ENCODE measurements around the gene FHIT. TPM values are rescaled to one million over a fixed set of nuclear protein-coding genes. Genes with fewer than 3 reads are reported as not detected.

Gene FHIT
- polyA plus RNA-seq, 1 of the 3 experiments (the other 2 are of a cell fraction), result 0.41 TPM

- TF ChIP-seq YY1 (IDR thresholded peaks at IDR 0.05; ENCODE audit: low read depth) (no peak), FOXJ3 (CRISPR knock-in tag; IDR thresholded peaks at IDR 0.05) (no peak), ZBTB33 (IDR thresholded peaks at IDR 0.05; ENCODE audit: borderline replicate concordance, low read depth) (no peak), CTCF (IDR thresholded peaks at IDR 0.05) (no peak)
- Histone ChIP-seq H3F3A (replicated peaks; ENCODE audit: insufficient read depth) (no peaks in the 10 kb centered on the region), H3K4me1 (ENCODE audit: control insufficient read depth in 1 of 2, insufficient read depth in 2 of 2, low read depth in 1 of 2, low read length in 1 of 2) (no peaks in the 10 kb centered on the region), H3K4me3 (ENCODE audit: low read depth in 2 of 2, low read length in 1 of 2) (peak overlapping the region in 1 of 2 experiments; percentile 23; a peak in 2 of 4 replicates), H3K9me3 (no peaks in the 10 kb centered on the region), H3K4me2 (no peak overlapping the region), H3K9me2 (no peaks in the 10 kb centered on the region), H3K9ac (no peak overlapping the region), H3K36me3 (replicated peaks in 1 of 2; ENCODE audit: control insufficient read depth in 1 of 2, insufficient read depth in 2 of 2, low read length in 1 of 2) (no peaks in the 10 kb centered on the region), H3K27me3 (ENCODE audit: insufficient read depth) (no peaks in the 10 kb centered on the region), H3K27ac (ENCODE audit: low read depth in 2 of 2, low read length in 1 of 2) (no peak overlapping the region), H2AFZ (ENCODE audit: low read depth) (peak overlapping the region; percentile 35; the same call in 1 of the 2 replicates), H4K20me1 (ENCODE audit: insufficient read depth) (no peaks in the 10 kb centered on the region), H3K79me2 (ENCODE audit: insufficient read depth) (no peaks in the 10 kb centered on the region)
- WGBS (ENCODE audit: low lambda C conversion rate), result 47% methylated on average over 4 of the region's 4 CpGs
- DNase-seq, result no peak
- CTCF ChIA-PET, result no interaction called here
- POLR2A ChIA-PET, result no interaction called here
Observed at GRCh38 chr3:60403866-60404265, 847.4 kb downstream of the FHIT start.

- Histone ChIP-seq H3K27me3 (ENCODE audit: insufficient read depth) (no peaks in the 10 kb centered on the region), H3K36me3 (replicated peaks in 1 of 2; ENCODE audit: control insufficient read depth in 1 of 2, insufficient read depth in 2 of 2, low read length in 1 of 2) (no peaks in the 10 kb centered on the region), H3F3A (replicated peaks; ENCODE audit: insufficient read depth) (no peaks in the 10 kb centered on the region), H4K20me1 (ENCODE audit: insufficient read depth) (no peaks in the 10 kb centered on the region), H3K79me2 (ENCODE audit: insufficient read depth) (no peaks in the 10 kb centered on the region), H3K4me1 (ENCODE audit: control insufficient read depth in 1 of 2, insufficient read depth in 2 of 2, low read depth in 1 of 2, low read length in 1 of 2) (no peaks in the 10 kb centered on the region), H3K9ac (no peak overlapping the region), H3K4me2 (no peak overlapping the region), H3K27ac (ENCODE audit: low read depth in 2 of 2, low read length in 1 of 2) (no peak overlapping the region), H3K9me3 (no peaks in the 10 kb centered on the region), H3K4me3 (ENCODE audit: low read depth in 2 of 2, low read length in 1 of 2) (no peak overlapping the region), H2AFZ (ENCODE audit: low read depth) (no peak overlapping the region), H3K9me2 (no peaks in the 10 kb centered on the region)
- DNase-seq, result no peak
- ChIA-PET CTCF (no interaction called here), POLR2A (no interaction called here)
- 66% methylated on average over 2 of the region's 2 CpGs for WGBS (ENCODE audit: low lambda C conversion rate)
- TF ChIP-seq EZH2phosphoT487 (IDR thresholded peaks at IDR 0.05; ENCODE audit: borderline replicate concordance, low read depth) (no peak), NFIC (IDR thresholded peaks at IDR 0.05; ENCODE audit: borderline replicate concordance) (no peak), GATA2 (CRISPR knock-in tag; IDR thresholded peaks at IDR 0.05) (no peak), RAD21 (IDR thresholded peaks at IDR 0.05; ENCODE audit: low read length) (no peak), FOSL2 (IDR thresholded peaks at IDR 0.05; ENCODE audit: borderline replicate concordance, low read depth) (no peak), FOXJ3 (CRISPR knock-in tag; IDR thresholded peaks at IDR 0.05) (no peak), TAF1 (IDR thresholded peaks at IDR 0.05; ENCODE audit: borderline replicate concordance, low read depth, low read length) (no peak), SIN3A (IDR thresholded peaks at IDR 0.05; ENCODE audit: borderline replicate concordance, low read depth, low read length) (no peak), TCF12 (IDR thresholded peaks at IDR 0.05) (no peak), USF1 (IDR thresholded peaks at IDR 0.05; ENCODE audit: borderline replicate concordance, low read depth) (no peak), MAX (IDR thresholded peaks at IDR 0.05; ENCODE audit: low read depth) (no peak), ZBTB33 (IDR thresholded peaks at IDR 0.05; ENCODE audit: borderline replicate concordance, low read depth) (no peak), CHD2 (IDR thresholded peaks at IDR 0.05; ENCODE audit: low read length, partially characterized antibody) (no peak), CTCF (IDR thresholded peaks at IDR 0.05) (no peak), YY1 (IDR thresholded peaks at IDR 0.05; ENCODE audit: low read depth) (no peak), ELF1 (IDR thresholded peaks at IDR 0.05) (no peak)
Observed at GRCh38 chr3:60402931-60403330, 848.3 kb downstream of the FHIT start.
